DND-41 (cell line): ENCODE results near the gene STRN3.

Experiments used
- EZH2 ChIP-seq: IDR thresholded peaks from 3 replicates; pipeline ENCODE4 v1.6.1; 2012; ENCODE audit warnings: borderline replicate concordance, low read depth, mild to moderate bottlenecking, moderate library complexity, low read length, inconsistent platforms; ENCODE audit not compliant: severe bottlenecking
- TF ChIP-seq, protein P1 (sequence below): IDR thresholded peaks from 2 replicates; pipeline ENCODE4 v1.5.1; 2012; ENCODE audit warnings: borderline replicate concordance, low read length, moderate library complexity, mild to moderate bottlenecking; ENCODE audit not compliant: poor library complexity, severe bottlenecking; ENCODE audit errors: extremely low read depth

DNA sequence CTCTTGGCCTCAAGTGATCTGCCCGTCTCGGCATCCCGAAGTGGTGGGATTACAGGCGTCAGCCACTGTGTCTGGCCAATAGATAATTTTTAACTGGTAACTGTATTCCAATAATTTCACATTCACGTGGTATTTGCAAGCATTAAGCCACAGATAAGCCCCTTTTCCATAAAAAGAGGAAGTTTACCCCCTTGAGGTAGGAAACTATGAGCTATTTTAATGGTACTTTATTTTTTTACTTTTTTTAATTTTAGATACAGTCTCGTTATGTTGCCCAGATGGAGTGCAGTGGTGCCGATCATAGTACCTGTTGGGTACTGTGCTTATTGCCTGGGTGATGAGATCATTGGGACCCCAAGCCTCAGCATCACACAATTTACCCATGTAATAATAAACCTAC, 43.6 kb downstream of the STRN3 start:
- TF ChIP-seq, protein P1, sequence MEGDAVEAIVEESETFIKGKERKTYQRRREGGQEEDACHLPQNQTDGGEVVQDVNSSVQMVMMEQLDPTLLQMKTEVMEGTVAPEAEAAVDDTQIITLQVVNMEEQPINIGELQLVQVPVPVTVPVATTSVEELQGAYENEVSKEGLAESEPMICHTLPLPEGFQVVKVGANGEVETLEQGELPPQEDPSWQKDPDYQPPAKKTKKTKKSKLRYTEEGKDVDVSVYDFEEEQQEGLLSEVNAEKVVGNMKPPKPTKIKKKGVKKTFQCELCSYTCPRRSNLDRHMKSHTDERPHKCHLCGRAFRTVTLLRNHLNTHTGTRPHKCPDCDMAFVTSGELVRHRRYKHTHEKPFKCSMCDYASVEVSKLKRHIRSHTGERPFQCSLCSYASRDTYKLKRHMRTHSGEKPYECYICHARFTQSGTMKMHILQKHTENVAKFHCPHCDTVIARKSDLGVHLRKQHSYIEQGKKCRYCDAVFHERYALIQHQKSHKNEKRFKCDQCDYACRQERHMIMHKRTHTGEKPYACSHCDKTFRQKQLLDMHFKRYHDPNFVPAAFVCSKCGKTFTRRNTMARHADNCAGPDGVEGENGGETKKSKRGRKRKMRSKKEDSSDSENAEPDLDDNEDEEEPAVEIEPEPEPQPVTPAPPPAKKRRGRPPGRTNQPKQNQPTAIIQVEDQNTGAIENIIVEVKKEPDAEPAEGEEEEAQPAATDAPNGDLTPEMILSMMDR, result no peak
- TF ChIP-seq EZH2, result no peak
